KMS-11 (cell line): Measurements from ENCODE around the gene TUBA3C.
"Not testable (repeated sequence)": the region's sequence is repeated elsewhere in the genome, so short reads cannot be mapped to it uniquely, and the experiment has no call there.

ENCODE experiments used
- H2AFZ ChIP-seq: fragments of 200-600 bp; sonication (generic); 2 replicates; pipeline ENCODE4 v1.6.1; 2016; ENCODE audit warnings: antibody characterized with exemption, mixed run types, low read depth
- H3K27ac ChIP-seq: fragments of 200-600 bp; sonication (generic); 2 replicates; pipeline ENCODE4 v1.6.1; 2016; ENCODE audit warnings: mild to moderate bottlenecking, mixed run types
- H3K27me3 ChIP-seq: fragments of 200-600 bp; sonication (generic); 2 replicates; pipeline ENCODE4 v1.6.1; 2017; ENCODE audit warnings: mild to moderate bottlenecking, low read depth, mixed run types, moderate library complexity; ENCODE audit not compliant: insufficient read depth
- H3K36me3 ChIP-seq: fragments of 200-600 bp; sonication (generic); 2 replicates; pipeline ENCODE4 v1.6.1; 2017; ENCODE audit warnings: mild to moderate bottlenecking, mixed run types; ENCODE audit not compliant: insufficient read depth
- H3K4me1 ChIP-seq: fragments of 200-600 bp; sonication (generic); 2 replicates; pipeline ENCODE4 v1.6.1; 2016; ENCODE audit warnings: mild to moderate bottlenecking, low read depth, mixed run types; ENCODE audit not compliant: poor library complexity, severe bottlenecking
- H3K4me2 ChIP-seq: fragments of 200-600 bp; sonication (generic); 2 replicates; pipeline ENCODE4 v1.7.0; 2016; ENCODE audit warnings: mild to moderate bottlenecking, mixed run types
- H3K4me3 ChIP-seq: fragments of 200-600 bp; sonication (generic); IDR thresholded peaks from 2 replicates; pipeline ENCODE4 v1.6.1; 2017; ENCODE audit warnings: low read depth, low read length, mixed read lengths; ENCODE audit not compliant: insufficient read depth
- H3K79me2 ChIP-seq: fragments of 200-600 bp; sonication (generic); 2 replicates; pipeline ENCODE4 v1.6.1; 2016; ENCODE audit warnings: low read depth, mixed run types; ENCODE audit not compliant: insufficient read depth
- H3K9ac ChIP-seq: fragments of 200-600 bp; sonication (generic); 2 replicates; pipeline ENCODE4 v1.6.1; 2016; ENCODE audit warnings: mild to moderate bottlenecking, mixed run types
- H4K20me1 ChIP-seq: fragments of 200-600 bp; sonication (generic); 2 replicates; pipeline ENCODE4 v1.6.1; 2016; ENCODE audit warnings: mild to moderate bottlenecking, mixed run types; ENCODE audit not compliant: insufficient read depth
- TF ChIP-seq, protein P1 (sequence below): fragments of 200-600 bp; sonication (generic); conservative IDR thresholded peaks from 2 replicates; pipeline ENCODE4 v1.6.1; 2017; ENCODE audit warnings: low read depth, mild to moderate bottlenecking, antibody characterized with exemption, low read length, moderate library complexity, mixed read lengths

TUBA3C gene

DNA sequence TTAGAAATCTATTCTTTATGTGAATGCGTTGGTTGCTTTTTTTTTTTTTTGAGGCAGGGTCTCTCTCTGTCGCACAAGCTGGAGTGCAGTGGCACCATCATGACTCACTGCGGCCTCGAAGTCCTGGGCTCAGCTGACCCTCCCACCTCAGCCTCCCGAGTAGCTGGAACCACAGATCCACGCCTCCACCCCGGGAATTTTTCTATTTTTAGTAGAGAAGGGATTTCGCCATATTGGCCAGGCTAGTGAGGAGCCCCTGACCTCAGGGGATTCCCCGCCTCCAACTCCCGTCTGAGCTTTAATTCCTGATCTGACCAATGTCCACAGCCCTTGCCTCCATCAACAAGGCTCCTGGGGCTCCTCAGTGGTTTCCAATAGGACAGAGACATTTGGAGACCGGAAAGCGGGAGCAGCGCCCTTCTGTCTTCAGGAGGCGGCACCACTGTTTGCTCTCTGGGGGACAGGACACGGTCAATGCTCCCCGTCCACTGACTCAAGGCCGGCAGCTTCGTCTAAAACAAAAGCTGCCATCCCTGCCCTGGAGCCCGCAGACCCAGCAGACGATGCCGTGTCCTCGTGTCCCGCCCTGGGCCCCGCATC lies 503 bp downstream of the TUBA3C start:
- H2AFZ ChIP-seq = no peak overlapping the region
- no peak overlapping the region for H3K9ac ChIP-seq

GRCh38 chr13:19179916-19180315 lies 1.7 kb downstream of the TUBA3C start:
- Histone ChIP-seq H3K79me2 (no peaks in the 10 kb centered on the region), H3K4me2 (no peak overlapping the region), H3K27me3 (no peaks in the 10 kb centered on the region), H4K20me1 (no peaks in the 10 kb centered on the region), H3K4me1 (no peaks in the 10 kb centered on the region), H3K4me3 (no peak overlapping the region), H3K27ac (no peak overlapping the region), H3K36me3 (no peaks in the 10 kb centered on the region), H2AFZ (no peak overlapping the region), H3K9ac (no peak overlapping the region)
- TF ChIP-seq, protein P1, sequence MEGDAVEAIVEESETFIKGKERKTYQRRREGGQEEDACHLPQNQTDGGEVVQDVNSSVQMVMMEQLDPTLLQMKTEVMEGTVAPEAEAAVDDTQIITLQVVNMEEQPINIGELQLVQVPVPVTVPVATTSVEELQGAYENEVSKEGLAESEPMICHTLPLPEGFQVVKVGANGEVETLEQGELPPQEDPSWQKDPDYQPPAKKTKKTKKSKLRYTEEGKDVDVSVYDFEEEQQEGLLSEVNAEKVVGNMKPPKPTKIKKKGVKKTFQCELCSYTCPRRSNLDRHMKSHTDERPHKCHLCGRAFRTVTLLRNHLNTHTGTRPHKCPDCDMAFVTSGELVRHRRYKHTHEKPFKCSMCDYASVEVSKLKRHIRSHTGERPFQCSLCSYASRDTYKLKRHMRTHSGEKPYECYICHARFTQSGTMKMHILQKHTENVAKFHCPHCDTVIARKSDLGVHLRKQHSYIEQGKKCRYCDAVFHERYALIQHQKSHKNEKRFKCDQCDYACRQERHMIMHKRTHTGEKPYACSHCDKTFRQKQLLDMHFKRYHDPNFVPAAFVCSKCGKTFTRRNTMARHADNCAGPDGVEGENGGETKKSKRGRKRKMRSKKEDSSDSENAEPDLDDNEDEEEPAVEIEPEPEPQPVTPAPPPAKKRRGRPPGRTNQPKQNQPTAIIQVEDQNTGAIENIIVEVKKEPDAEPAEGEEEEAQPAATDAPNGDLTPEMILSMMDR = no peak

More for the DNA sequence above, 503 bp downstream of the TUBA3C start:
- Histone ChIP-seq H3K4me3 (no peak overlapping the region), H3K36me3 (no peaks in the 10 kb centered on the region), H4K20me1 (no peaks in the 10 kb centered on the region), H3K4me1 (no peaks in the 10 kb centered on the region), H3K4me2 (no peak overlapping the region), H3K27ac (no peak overlapping the region), H3K79me2 (no peaks in the 10 kb centered on the region), H3K27me3 (no peaks in the 10 kb centered on the region)
- TF ChIP-seq, protein P1 = no peak

GRCh38 chr13:19178901-19179593 lies 2.6 kb downstream of the TUBA3C start:
- no peaks in the 10 kb centered on the region for H4K20me1 ChIP-seq
- H3K4me2 ChIP-seq = no peak overlapping the region
- H3K27ac ChIP-seq = no peak overlapping the region
- H3K79me2 ChIP-seq = no peaks in the 10 kb centered on the region
- H3K9ac ChIP-seq = no peak overlapping the region
- H3K4me1 ChIP-seq = no peaks in the 10 kb centered on the region
- H3K36me3 ChIP-seq = no peaks in the 10 kb centered on the region
- H2AFZ ChIP-seq = no peak overlapping the region
- no peaks in the 10 kb centered on the region for H3K27me3 ChIP-seq
- H3K4me3 ChIP-seq = no peak overlapping the region
- TF ChIP-seq, protein P1 = no peak

DNA sequence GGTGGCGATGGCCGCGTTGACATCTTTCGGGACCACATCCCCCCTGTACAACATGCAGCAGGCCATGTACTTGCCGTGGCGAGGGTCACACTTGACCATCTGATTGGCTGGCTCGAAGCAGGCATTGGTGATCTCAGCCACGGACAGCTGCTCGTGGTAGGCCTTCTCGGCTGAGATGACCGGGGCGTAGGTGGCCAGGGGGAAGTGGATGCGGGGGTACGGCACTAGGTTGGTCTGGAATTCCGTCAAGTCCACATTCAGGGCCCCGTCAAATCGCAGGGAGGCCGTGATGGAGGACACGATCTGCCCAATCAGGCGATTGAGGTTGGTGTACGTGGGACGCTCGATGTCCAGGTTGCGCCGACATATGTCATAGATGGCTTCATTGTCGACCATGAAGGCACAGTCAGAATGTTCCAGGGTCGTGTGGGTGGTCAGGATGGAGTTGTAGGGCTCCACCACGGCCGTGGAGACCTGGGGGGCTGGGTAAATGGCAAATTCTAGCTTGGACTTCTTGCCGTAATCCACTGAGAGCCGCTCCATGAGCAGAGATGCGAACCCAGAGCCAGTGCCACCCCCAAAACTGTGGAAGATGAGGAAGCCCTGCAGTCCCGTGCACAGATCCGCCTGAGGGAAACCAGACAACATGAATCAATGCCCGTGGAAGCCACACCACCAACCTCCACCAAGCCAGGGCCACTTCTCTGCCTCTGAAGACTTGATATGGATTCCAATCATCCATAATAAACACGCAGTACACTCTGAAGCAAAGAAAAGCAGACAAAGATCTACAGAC lies 4.4 kb downstream of the TUBA3C start:
- H3K4me3 ChIP-seq, H3K36me3 ChIP-seq, H3K9ac ChIP-seq, H4K20me1 ChIP-seq, H3K27me3 ChIP-seq, H3K4me2 ChIP-seq, H2AFZ ChIP-seq, H3K79me2 ChIP-seq, H3K4me1 ChIP-seq, H3K27ac ChIP-seq: not testable (repeated sequence)
